ENCODE measurements around the gene IQUB.
A peak's percentile ranks its signal among the peaks of the same experiment; 100 is the strongest.
"Not testable (repeated sequence)": the region's sequence is repeated elsewhere in the genome, so short reads cannot be mapped to it uniquely, and the experiment has no call there.

The IQUB gene

DNA sequence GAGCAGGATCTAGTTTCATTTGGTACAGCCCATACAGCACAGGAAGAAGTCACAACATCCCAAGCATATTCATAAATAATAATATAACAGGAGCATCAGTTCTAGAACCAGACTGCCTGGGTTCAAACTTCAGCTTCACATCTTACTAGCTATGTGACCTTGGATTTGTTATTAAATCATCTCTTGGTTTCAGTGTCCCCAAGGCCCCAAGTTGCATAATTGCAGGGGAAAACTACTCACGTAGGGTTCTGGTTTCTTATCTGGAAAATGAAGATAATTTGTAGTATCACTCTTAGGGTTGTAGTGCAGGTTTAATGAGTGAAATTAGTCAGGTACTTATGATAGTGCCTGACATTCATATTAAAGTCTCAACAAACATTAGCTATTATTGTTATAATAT, 5.5 kb upstream of the IQUB start:
- no peak for DNase-seq (ENCODE audit: low read depth)

DNA sequence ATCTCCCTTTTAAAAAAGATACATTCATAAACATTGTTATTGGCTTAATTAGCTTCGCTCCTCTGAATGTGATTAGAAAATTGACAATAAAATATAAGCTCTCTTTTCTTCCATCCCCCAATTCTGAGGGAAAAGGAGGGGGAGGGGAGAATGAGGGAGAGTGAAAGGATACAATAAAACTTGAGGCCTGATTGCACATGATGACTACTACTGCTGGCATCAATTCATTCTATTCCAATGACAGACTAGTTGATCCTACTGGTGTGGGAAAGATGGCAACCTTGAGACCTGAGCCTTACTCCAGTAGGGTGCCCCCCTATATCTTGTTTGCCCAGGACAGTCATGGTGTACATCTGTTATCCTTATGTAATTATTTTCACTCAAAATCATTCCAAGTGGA, 4.5 kb upstream of the IQUB start:
- peak; percentile 27 for DNase-seq (ENCODE audit: low read depth)

DNA sequence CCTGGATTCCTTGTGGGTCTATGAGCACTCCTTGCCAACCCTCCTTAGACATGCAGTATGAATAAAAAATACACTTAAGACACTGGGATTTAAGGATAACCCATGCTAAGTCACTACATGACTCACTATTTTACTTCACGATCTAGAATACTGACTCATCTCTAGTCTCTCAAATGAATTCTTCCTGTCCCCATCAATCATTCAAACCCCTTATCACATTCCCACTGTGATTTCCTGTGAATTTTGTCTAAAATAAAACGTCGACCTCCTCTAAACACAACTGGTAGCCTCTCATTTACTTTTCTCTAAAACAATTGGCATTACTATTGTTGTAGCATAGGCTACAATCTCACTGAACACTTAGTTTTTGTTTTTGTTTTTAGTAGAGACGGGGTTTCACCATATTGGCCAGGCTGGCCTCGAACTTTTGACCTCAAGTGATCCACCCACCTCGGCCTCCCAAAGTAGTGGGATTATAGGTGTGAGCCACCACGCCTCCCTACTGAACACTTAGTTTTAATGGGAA, 3.9 kb upstream of the IQUB start:
- peak; percentile 96 for DNase-seq (ENCODE audit: low read depth)

DNA sequence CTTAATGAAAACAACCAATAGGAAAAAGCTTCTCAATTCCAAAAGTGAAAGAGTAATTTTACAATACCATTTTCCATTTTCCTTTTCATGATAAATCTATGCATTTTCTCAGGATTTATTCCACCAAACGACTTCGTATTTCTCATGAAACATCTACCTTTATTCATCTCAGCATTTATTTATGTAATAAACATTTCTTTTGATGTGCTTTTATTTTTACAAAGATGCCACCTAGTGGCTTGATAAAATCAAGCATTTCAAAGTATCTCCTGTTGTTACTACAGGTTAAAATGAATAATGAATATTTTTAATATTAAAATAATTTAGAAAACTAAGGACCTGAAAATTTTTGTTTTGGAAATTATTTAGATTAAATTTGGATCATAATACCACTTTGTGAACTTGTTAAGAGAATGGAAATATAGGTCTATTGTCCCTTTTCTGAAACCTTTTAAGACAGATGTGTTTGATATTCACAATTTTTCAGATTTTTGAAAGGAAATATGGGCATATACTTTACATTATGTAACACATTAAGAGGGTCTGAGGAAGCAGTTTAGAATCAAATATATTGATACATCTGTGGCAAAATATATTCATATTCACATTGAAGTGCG, 2.7 kb upstream of the IQUB start:
- DNase-seq (ENCODE audit: low read depth) = peak; percentile 46

DNA sequence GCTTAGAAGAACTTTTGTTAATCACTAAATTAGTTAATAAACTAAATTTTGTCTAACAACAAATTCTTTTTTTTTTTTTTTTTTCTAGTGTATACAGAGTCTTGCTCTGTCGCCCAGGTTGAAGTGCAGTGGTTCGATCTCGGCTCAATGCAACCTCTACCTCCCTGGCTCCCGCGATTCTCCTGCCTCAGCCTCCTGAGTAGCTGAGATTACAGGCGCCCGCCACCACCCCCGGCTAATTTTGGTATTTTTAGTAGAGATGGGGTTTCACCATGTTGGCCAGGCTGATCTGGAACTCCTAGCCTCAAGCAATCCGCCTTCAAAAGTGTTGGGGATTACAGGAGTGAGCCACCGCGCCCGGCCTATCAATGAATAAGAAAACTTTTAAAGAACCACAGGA, 1.1 kb upstream of the IQUB start:
- DNase-seq (ENCODE audit: low read depth) = no peak

DNA sequence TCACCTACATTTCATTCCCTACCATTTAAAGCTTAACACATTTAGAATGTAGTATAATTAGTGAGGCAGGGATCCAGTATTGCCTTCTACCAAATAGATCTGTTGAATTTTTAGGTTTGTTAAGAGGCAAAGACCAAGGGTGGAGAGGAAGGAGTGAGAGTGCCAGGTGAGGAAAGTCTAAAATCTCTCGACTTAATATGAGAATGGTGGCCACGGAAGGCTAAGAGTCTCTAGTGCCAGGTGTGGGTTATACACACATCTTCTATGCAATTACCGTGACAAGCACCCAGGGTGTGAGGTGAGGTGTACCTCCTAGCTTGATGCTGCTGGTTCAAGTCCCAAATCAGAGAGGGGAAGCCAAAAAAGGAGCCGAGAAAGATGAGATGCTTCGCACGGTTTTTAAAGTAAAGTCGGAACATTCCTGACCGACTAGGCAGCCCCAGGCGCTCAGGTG, 439 bp downstream of the IQUB start:
- no peak for DNase-seq (ENCODE audit: low read depth)

DNA sequence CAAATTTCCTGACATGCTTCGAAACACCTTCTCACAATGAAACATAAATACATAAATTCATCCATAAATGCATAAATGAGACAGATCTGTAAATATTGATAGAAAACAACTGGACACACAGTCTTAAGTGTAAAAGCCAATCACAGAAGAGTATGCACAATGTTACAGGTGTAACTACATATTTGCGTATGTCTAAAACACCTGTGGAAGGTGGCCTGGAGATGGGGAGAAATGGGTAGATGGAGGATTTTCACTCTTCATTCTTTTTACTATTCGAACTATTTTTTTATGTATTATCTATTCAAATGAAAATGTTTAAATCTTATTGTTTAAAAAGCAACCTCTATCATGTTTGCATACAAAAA, 860 bp downstream of the IQUB start:
- DNase-seq (ENCODE audit: low read depth) = no peak

DNA sequence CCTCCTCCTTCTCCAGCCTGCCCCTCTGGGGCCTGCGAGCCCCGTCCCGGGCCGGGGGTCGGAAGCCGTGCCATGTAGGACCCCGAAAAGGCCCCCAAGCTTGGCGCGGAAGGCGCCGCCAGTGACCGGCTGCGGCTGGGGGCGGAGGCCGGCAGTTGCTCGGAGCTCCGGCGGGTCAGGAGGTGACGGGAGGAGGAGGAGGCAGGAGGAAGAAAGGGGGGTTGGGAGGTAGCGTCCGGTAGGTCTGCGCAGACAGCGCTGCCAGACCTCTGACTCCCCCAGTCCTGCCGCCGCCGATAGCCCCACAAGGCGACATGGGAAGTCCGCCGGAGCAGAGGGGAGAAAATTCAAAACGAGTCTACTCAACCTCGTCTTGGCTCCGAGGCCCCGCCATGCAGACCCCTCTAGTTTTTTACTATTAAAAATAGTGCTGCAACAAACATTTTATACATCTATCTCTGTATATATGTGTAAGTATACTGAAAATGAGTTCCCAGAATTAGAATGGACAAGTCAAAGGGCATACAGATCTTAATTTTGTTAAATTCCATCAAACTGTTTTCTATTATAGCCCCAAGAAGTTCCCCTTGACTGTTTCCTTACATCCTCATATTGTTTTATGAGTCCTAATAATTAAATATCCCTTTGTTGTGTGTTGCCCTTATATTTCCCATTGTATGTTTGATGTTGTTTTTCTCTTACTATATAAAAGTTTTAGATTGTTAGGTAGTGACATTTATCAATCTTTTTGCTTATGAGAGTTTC, 1.4 kb downstream of the IQUB start:
- DNase-seq (ENCODE audit: low read depth) = not testable (repeated sequence)

DNA sequence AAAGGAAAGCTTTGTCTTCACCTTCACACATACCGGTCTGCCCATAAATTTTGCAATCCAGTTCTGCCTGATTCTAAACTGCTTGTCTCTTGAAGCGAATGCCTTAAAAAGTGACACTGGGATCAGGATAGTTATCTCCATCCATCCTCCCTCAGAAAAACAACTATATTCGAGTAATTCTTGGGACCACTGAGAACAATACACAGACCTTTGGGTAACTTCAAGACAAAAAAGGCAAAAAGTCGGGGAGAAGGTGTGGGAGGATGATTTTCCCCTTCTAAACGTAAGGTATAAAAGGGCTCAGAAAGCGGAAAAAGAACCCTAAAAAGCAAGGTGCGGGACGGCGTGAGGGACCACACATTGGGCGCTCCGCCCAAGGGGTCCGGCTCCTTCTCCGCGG, 2.1 kb downstream of the IQUB start:
- not testable (repeated sequence) for DNase-seq (ENCODE audit: low read depth)

DNA sequence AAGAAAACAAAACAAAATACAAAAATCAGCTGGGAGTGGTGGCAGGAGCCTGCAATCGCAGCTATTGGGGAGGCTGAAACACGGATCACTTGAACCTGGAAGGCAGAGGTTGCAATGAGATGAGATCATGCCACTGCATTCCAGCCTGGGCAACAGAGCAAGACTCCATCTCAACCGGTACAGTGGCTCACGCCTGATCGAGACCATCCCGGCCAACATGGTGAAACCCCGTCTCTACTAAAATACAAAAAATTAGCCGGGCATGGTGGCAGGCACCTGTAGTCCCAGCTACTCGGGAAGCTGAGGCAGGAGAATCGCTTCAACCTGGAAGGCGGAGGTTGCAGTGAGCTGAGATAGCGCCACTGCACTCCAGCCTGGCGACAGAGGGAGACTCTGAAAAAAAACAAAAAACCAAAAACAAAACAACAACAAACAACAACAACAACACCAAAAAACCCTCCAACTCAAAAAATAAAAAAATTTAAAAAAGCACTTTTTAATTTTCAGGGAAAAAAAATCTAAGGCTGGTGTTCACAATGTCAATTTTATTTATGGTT, 4.3 kb downstream of the IQUB start:
- DNase-seq (ENCODE audit: low read depth) = not testable (repeated sequence)

DNA sequence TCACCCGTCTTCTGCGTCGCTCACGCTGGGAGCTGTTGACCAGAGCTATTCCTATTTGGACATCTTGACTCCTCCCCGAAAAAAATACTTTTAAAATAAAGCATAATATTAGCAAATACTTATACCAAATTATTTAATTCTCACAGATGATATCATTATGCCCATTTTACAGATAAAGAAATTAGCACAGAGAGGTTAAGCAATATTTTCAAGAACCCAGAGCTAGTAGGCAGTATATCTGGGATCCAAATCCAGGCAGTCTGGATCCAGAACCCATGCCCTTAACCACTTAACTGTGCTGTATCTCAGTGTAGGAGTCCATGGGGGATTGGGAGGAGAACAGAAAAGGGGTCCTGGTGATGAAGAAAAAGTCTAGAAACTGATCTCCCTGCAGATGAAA, 6.1 kb downstream of the IQUB start:
- DNase-seq (ENCODE audit: low read depth) = no peak

DNA sequence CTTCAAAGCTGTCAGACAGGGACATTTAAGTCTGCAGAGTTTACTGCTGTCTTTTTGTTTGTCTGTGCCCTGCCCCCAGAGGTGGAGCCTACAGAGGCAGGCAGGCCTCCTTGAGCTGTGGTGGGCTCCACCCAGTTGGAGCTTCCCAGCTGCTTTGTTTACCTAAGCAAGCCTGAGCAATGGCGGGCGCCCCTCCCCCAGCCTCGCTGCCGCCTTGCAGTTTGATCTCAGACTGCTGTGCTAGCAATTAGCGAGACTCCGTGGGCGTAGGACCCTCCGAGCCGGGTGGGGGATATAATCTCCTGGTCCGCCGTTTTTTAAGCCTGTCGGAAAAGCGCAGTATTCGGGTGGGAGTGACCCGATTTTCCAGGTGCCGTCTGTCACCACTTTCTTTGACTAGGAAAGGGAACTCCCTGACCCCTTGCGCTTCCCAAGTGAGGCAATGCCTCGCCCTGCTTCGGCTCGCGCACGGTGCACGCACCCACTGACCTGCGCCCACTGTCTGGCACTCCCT, 6.6 kb downstream of the IQUB start:
- not testable (repeated sequence) for DNase-seq (ENCODE audit: low read depth)

DNA sequence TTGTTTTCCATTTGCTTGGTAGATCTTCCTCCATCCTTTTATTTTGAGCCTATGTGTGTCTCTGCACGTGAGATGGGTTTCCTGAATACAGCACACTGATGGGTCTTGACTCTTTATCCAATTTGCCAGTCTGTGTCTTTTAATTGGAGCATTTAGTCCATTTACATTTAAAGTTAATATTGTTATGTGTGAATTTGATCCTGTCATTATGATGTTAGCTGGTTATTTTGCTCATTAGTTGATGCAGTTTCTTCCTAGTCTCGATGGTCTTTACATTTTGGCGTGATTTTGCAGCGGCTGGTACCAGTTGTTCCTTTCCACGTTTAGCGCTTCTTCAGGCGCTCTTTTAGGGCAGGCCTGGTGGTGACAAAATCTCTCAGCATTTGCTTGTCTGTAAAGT, 7.9 kb downstream of the IQUB start:
- DNase-seq (ENCODE audit: low read depth) = not testable (repeated sequence)

DNA sequence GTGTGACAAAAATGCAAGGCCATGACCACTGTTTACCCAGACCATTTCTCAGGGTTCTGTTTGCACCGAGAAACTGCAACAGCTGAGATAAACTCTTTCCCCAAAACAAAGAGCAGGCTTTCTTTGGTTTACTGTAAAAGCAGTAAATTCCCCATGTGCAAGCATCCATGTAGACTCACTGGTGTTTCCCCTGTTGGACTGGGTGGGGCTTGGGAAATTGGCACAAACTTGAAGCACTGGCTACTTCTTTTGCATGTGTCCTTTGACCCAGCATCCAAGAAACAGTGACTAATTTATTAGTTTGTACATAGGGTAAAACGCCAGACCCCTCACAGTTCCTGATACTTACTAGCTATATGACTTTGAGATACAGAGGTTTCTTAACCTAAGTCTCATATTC, 12.3 kb downstream of the IQUB start:
- DNase-seq (ENCODE audit: low read depth) = no peak

DNA sequence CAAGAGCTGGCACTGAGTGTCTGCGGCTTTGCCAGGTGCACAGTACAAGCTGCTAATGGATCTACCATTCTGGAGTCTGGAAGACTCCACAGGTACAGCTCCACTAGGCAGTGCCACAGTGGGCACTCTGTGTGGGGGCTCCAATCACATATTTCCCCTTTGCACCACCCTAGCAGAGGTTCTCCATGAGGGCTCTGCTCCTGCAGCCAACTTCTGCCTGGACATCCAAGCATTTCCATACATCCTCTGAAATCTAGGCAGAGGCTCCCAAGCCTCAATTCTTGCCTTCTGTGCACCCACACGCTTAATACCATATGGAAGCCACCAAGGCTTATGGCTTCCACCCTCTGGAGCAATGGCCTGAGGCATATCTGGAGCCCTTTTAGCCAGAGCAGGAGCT, 29.2 kb downstream of the IQUB start:
- no peak for DNase-seq (ENCODE audit: low read depth)

DNA sequence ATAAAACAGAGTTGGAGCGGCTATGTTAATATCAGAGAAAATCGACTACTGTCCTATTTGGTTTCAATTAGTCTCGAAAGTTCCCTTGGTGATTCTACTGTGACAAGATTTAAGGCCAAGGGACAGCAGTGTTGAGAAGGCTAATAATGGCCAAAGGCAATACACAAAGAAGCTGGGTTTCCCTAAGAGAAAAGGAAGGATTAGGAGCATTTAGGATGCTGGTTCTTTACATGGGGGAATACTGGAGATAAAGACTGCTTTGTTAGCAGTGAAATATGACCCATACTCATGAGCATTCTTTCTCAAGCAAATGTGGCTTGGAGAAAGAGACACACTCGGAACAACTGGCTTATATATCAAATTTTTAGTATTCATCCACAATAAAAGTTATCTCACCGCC, 32.2 kb downstream of the IQUB start:
- DNase-seq (ENCODE audit: low read depth) = no peak

DNA sequence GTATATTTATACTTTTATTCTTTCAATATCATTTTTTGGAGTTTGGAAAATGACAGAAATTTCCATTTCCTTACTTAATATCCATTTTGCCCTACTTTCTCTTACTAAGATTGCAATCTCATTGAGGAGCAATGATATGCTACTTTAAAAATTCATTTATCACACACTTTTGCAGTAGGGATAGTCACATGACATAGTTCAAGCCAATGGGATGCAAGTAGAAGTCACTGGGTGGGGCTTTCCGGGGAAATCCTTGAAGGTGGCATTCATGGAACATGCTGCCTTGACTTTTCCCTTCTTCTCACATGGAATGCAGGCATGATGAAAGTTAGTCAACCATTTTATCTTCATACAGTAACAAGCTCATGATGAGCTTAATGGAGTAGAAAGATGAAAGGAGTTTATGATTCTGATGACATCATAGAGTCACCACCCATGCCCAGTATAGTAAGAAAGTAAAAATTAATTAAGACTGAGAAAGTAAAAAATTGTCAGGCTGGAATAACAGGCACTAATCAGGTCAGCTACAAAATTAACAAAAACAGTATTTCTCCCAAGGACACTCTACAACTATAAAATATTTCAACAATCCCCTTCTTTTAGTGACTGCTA, 33.4 kb downstream of the IQUB start:
- no peak for DNase-seq (ENCODE audit: low read depth)

DNA sequence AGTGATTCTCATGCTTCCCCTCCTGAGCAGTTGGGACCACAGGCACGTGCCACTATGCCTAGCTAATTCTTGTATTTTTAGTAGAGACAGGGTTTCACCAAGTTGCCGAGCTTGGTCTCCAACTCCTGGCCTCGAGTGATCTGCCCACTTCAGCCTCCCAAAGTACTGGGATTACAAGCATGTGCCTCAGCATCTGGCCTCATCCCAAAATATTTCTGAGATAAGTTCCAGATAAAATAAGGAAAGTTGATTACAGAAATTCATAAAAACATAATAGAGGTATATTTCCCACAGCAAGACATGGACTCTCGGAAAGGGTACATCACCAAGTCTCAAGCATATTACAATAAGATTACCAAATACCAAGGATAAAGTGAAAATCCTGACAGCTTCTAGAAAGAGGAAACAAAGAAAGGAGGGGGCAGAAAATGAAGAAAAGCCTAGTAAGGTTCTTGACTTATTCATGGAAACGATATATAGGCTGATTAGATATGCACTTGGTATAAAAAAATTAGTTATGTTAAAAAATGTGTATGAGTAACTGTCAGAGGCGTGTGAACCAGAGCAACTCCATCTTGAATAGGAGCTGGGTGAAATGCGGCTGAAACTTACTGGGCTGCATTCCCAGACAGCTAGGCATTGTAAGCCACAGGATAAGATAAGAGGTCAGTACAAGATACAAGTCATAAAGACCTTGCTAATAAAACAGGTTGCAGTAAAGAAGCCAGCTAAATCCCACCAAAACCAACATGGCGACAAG, 35.0 kb downstream of the IQUB start:
- peak; percentile 93 for DNase-seq (ENCODE audit: low read depth)

DNA sequence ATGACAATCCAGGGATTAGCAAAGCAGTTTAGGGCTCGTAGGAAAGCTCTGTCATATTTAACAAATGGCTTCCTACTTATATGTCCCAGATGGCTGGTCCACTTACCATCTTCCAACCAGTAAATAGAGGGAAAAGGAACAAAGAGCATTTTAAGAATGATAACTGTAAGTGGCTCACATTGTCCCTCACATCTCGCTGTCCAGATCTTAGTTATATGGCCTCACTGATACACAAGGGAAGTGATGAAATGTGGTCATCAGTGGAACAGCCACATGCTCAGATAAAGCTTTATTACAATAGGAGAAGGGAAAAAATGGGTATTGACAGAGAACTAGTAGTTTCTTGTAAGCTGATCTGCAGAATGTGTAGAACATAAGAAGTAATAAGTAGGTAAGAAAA, 35.8 kb downstream of the IQUB start:
- DNase-seq (ENCODE audit: low read depth) = peak; percentile 31

DNA sequence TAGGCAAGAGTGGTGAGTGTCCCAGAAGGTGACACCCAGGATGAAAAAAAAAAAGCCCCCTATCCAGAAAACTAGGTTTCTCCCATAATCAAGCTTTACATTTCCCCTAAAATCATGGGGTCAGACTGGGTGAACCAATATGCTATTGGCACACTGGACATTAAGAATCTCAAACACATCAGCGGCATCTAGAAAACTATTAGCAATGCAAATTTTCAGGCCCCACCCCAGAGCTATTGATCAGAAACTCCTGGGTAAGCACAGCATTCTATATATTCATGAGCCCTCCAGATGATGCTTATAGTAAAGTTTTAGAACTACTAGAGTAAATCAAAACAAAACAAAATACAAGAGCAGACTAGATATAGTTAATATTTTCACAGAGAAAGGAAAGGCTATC, 36.4 kb downstream of the IQUB start:
- DNase-seq (ENCODE audit: low read depth) = no peak

DNA sequence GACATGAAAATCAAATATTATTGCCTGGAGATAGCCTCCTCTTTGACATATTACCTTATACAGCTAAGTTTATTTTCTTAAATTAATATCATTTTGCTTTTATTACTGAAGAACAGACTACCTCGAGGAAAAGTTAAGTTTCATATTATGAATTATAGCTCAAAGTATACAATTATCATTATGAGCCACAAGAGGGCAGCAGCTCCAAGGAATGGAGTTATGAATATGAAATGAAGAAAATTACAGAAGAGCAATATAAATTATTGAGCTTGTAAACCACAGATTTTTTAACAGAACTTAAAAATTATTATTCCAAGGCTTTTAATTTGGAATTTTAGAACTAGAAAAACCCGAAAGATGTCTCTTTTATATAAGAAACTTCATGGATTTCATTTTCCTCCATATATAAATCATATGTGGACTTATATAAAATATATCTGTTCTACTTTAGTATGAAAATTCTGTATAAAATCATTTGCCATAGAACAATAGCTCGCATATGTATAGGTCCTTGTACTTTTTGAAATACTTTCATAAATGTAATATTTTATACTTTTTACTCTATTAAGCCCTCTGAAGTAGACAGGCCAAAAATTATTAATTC, 40.1 kb downstream of the IQUB start:
- DNase-seq (ENCODE audit: low read depth) = peak; percentile 38

DNA sequence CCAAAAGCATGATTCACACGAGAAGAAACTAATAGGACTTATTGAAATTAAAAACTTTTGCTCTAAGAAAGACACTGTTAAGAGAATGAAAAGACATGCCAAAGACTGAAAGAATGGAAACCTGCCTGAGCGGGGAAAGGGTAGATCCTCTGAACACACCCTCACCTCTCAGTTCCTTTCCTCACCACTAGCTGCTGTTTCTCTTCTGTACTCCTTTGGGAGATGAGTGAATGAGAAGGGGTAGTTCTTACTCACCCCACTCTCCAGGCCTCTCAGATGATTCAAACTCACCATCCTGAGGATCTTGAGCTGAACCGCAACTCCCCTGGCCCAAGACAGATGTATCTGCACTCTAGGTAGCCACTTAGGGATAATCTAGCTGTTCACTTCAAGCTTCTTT, 41.9 kb downstream of the IQUB start:
- peak; percentile 12 for DNase-seq (ENCODE audit: low read depth)

Data from amniotic epithelial cell (primary cell).